Thoracic aorta (tissue), 2 donors: ENCODE data around the gene DDX24. TPM values are rescaled to one million over a fixed set of nuclear protein-coding genes. Genes with fewer than 3 reads are reported as not detected.

ENCODE experiments used
- ATAC-seq: fragments of 150-250 bp; one replicate; pipeline ENCODE4 v1.8.0; 2017; ENCODE audit warnings: low read depth; ENCODE audit not compliant: insufficient number of reproducible peaks, low FRiP score
- DNase-seq: peaks from one replicate; pipeline ENCODE4 v3.0.0-alpha.2; 2020; ENCODE audit warnings: low spot score
- H3K27ac ChIP-seq, 2 donors: fragments of 200-600 bp; sonication (generic); 1 replicate in 1 of 2; 2 replicates in 1 of 2; pipeline ENCODE4 v1.5.1; 2016; ENCODE audit warnings: mild to moderate bottlenecking in 2 of 2, moderate library complexity in 2 of 2
- H3K27me3 ChIP-seq: fragments of 200-600 bp; sonication (generic); replicated peaks from 2 replicates; pipeline ENCODE4 v1.6.0; 2016; ENCODE audit warnings: mild to moderate bottlenecking; ENCODE audit not compliant: insufficient read depth
- H3K36me3 ChIP-seq: fragments of 200-600 bp; sonication (generic); one replicate; pipeline ENCODE4 v1.5.1; 2016
- H3K4me1 ChIP-seq, 2 donors: fragments of 200-600 bp; sonication (generic); 1 replicate in 1 of 2; 2 replicates in 1 of 2; pipeline versions ENCODE4 v1.5.1 to v1.6.0; 2016; ENCODE audit warnings: low read depth in 2 of 2, mild to moderate bottlenecking in 1 of 2; ENCODE audit not compliant: control insufficient read depth in 1 of 2
- H3K4me3 ChIP-seq: fragments of 200-600 bp; sonication (generic); 2 replicates; pipeline ENCODE4 v1.5.1; 2016; ENCODE audit warnings: mild to moderate bottlenecking
- H3K9me3 ChIP-seq: fragments of 200-600 bp; sonication (generic); 2 replicates; pipeline ENCODE4 v1.5.1; 2016
- CTCF ChIP-seq: fragments of 200-600 bp; sonication (generic); IDR thresholded peaks from one replicate; pipeline ENCODE4 v1.5.1; 2019; ENCODE audit warnings: antibody characterized with exemption
- total RNA-seq, 2 donors: library from RNA; depleted of rRNA; stranded (reverse); fragments of >200 nt; gene quantifications; one replicate each; pipeline versions ENCODE4 v1.1.0 to v1.2.3, GENCODE V29; 2016

DDX24 gene
- total RNA-seq, 2 donors from 2014 or later: 139 to 228 TPM

GRCh38 chr14:94081386-94081820 lies 401 bp upstream of the DDX24 start:
- peak overlapping the region; percentile 88 to 92 for H3K27ac ChIP-seq
- peaks cover 3% of the 10 kb centered on the region for H3K36me3 ChIP-seq
- DNase-seq: no peak
- peak overlapping the region; percentile 83 for H3K4me3 ChIP-seq
- no peaks in the 10 kb centered on the region for H3K27me3 ChIP-seq
- no peak for TF ChIP-seq CTCF
- ATAC-seq: no peak
- peaks cover 26 to 39% of the 10 kb centered on the region in 2 donors for H3K4me1 ChIP-seq
- no peaks in the 10 kb centered on the region for H3K9me3 ChIP-seq

- DNase-seq: no peak
- peaks cover 35 to 46% of the 10 kb centered on the region in 2 donors for H3K4me1 ChIP-seq
- no peak for TF ChIP-seq CTCF
Measured at GRCh38 chr14:94079891-94080620, 946 bp downstream of the DDX24 start.

GRCh38 chr14:94077823-94078222 lies 3.2 kb downstream of the DDX24 start:
- Histone ChIP-seq H3K27ac (no peak overlapping the region), H3K4me3 (peak overlapping the region; percentile 83), H3K9me3 (peaks cover 10% of the 10 kb centered on the region), H3K4me1 (peaks cover 35 to 46% of the 10 kb centered on the region in 2 donors), H3K36me3 (peaks cover 3% of the 10 kb centered on the region), H3K27me3 (no peaks in the 10 kb centered on the region)
- DNase-seq: no peak
- ATAC-seq: no peak
- no peak for TF ChIP-seq CTCF

More at GRCh38 chr14:94079891-94080620, 946 bp downstream of the DDX24 start:
- peak overlapping the region; percentile 83 for H3K4me3 ChIP-seq
- H3K27ac ChIP-seq: peak overlapping the region; percentile 88 to 92
- peaks cover 2% of the 10 kb centered on the region for H3K9me3 ChIP-seq
- no peaks in the 10 kb centered on the region for H3K27me3 ChIP-seq
- H3K36me3 ChIP-seq: peaks cover 3% of the 10 kb centered on the region
- no peak for ATAC-seq

GRCh38 chr14:94077111-94077821 lies 3.7 kb downstream of the DDX24 start:
- peak overlapping the region; percentile 83 for H3K4me3 ChIP-seq
- H3K27me3 ChIP-seq: no peaks in the 10 kb centered on the region
- peaks cover 3% of the 10 kb centered on the region for H3K36me3 ChIP-seq
- peaks cover 10% of the 10 kb centered on the region for H3K9me3 ChIP-seq
- ATAC-seq (no peak), DNase-seq (no peak)
- H3K27ac ChIP-seq: no peak overlapping the region
- TF ChIP-seq CTCF: no peak
- H3K4me1 ChIP-seq: peaks cover 35 to 46% of the 10 kb centered on the region in 2 donors

- Histone ChIP-seq H3K27ac (no peak overlapping the region), H3K4me1 (peaks cover 35 to 38% of the 10 kb centered on the region in 2 donors), H3K36me3 (peaks cover 3% of the 10 kb centered on the region), H3K9me3 (peaks cover 10% of the 10 kb centered on the region), H3K27me3 (no peaks in the 10 kb centered on the region), H3K4me3 (no peak overlapping the region)
- TF ChIP-seq CTCF: no peak
- no peak for ATAC-seq
- DNase-seq: no peak
Measured at GRCh38 chr14:94075008-94075407, 6.0 kb downstream of the DDX24 start.
